Adrenal gland (tissue), 5 donors: ENCODE data around the gene NUP93.

Source experiments
- POLR2A ChIP-seq, 2 donors: fragments of 450-650 bp; IDR thresholded peaks; one replicate each; pipeline ENCODE4 v1.6.1; 2017; ENCODE audit warnings: antibody characterized with exemption in 2 of 2, mild to moderate bottlenecking in 2 of 2, moderate library complexity in 1 of 2
- TF ChIP-seq, protein P1 (sequence below), 6 experiments: fragments of 450-650 bp in 4 of 6; fragments of 200-600 bp in 2 of 6; sonication (generic) in 1 of 6; IDR thresholded peaks; 1 replicate in 5 of 6; 2 replicates in 1 of 6; pipeline versions ENCODE4 v1.5.1 to v1.8.0; 2016 to 2021; ENCODE audit warnings: antibody characterized with exemption in 6 of 6, mild to moderate bottlenecking in 2 of 6, moderate library complexity in 1 of 6
- donor health status: DM: no; HTN: no; CAD: no.

DNA sequence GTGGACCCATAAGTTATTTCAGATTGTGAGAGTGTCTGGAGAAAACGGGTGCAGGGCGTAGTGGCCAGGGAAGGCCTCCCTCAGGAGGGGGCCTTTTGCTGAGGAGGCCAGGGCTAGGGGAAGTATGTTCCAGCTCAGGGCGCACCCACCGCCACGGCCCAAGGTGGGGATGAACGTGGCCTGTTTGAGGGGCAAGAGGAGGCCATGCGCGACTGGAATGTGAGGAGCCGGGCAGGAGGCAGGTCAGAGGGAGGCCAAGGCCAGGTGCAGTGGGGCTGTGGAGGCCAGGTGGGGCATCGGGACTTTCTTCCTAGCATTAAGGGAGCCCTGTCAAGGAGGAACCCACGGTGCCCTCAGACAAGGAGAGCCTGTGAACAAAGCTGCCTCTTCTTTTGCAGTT, 161.8 kb downstream of the NUP93 start:
- TF ChIP-seq POLR2A (IDR thresholded peaks at IDR 0.05), result no peak
- TF ChIP-seq, protein P1, sequence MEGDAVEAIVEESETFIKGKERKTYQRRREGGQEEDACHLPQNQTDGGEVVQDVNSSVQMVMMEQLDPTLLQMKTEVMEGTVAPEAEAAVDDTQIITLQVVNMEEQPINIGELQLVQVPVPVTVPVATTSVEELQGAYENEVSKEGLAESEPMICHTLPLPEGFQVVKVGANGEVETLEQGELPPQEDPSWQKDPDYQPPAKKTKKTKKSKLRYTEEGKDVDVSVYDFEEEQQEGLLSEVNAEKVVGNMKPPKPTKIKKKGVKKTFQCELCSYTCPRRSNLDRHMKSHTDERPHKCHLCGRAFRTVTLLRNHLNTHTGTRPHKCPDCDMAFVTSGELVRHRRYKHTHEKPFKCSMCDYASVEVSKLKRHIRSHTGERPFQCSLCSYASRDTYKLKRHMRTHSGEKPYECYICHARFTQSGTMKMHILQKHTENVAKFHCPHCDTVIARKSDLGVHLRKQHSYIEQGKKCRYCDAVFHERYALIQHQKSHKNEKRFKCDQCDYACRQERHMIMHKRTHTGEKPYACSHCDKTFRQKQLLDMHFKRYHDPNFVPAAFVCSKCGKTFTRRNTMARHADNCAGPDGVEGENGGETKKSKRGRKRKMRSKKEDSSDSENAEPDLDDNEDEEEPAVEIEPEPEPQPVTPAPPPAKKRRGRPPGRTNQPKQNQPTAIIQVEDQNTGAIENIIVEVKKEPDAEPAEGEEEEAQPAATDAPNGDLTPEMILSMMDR (IDR thresholded peaks at IDR 0.05), result no peak
